Skeletal muscle satellite cell (primary cell): Measurements from ENCODE around the gene SLC6A18.

Experiments used
- H3K27me3 ChIP-seq: 2 replicates; pipeline ENCODE4 v1.7.0; 2013; ENCODE audit warnings: low read length; ENCODE audit not compliant: control insufficient read depth, insufficient read depth
- H3K36me3 ChIP-seq: 2 replicates; pipeline ENCODE4 v1.7.0; 2013; ENCODE audit warnings: mild to moderate bottlenecking, control low read depth, low read length; ENCODE audit not compliant: insufficient read depth
- H3K4me1 ChIP-seq: 2 replicates; pipeline ENCODE4 v1.7.0; 2013; ENCODE audit warnings: low read length; ENCODE audit not compliant: control insufficient read depth, insufficient read depth
- H3K4me2 ChIP-seq: 2 replicates; pipeline ENCODE4 v1.7.0; 2013; ENCODE audit warnings: mild to moderate bottlenecking, low read length
- H3K4me3 ChIP-seq: 2 replicates; pipeline ENCODE4 v1.7.0; 2013; ENCODE audit warnings: low read length
- H3K9ac ChIP-seq: 2 replicates; pipeline ENCODE4 v1.7.0; 2013; ENCODE audit warnings: mild to moderate bottlenecking, low read depth, low read length, moderate library complexity
- H3K9me3 ChIP-seq: replicated peaks from 2 replicates; pipeline ENCODE4 v1.7.0; 2013; ENCODE audit warnings: mild to moderate bottlenecking, control low read depth, low read length

The SLC6A18 gene

DNA sequence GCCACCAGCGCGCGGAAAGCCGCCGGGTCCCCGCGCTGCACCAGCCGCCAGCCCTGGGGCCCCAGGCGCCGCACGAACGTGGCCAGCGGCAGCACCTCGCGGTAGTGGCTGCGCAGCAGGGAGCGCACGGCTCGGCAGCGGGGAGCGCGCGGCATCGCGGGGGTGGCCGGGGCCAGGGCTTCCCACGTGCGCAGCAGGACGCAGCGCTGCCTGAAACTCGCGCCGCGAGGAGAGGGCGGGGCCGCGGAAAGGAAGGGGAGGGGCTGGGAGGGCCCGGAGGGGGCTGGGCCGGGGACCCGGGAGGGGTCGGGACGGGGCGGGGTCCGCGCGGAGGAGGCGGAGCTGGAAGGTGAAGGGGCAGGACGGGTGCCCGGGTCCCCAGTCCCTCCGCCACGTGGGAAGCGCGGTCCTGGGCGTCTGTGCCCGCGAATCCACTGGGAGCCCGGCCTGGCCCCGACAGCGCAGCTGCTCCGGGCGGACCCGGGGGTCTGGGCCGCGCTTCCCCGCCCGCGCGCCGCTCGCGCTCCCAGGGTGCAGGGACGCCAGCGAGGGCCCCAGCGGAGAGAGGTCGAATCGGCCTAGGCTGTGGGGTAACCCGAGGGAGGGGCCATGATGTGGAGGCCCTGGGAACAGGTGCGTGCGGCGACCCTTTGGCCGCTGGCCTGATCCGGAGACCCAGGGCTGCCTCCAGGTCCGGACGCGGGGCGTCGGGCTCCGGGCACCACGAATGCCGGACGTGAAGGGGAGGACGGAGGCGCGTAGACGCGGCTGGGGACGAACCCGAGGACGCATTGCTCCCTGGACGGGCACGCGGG lies 69.9 kb downstream of the SLC6A18 start, which contains the start of gene TERT:
TERT (minus strand) TSS at position 234 of the 815 bp plus-strand sequence; CDS start at position 155, 79 bp downstream.
- H3K9me3 ChIP-seq = no peaks in the 10 kb centered on the region
- H3K4me2 ChIP-seq = no peak within 1 kb of the TSS
- H3K27me3 ChIP-seq = peaks cover 26% of the 10 kb centered on the region
- H3K36me3 ChIP-seq = no peaks in the 10 kb centered on the region
- no peak within 1 kb of the TSS for H3K4me3 ChIP-seq
- H3K4me1 ChIP-seq = no peaks in the 10 kb centered on the region
- no peak within 1 kb of the TSS for H3K9ac ChIP-seq

DNA sequence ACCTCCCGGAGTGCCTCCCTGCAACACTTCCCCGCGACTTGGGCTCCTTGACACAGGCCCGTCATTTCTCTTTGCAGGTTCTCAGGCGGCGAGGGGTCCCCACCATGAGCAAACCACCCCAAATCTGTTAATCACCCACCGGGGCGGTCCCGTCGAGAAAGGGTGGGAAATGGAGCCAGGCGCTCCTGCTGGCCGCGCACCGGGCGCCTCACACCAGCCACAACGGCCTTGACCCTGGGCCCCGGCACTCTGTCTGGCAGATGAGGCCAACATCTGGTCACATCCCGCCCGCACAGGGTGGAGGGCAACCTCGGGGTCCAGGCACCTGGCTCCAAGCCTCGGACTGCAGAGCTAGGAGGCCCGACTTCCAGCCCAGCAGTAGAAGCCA lies 70.5 kb downstream of the SLC6A18 start:
- Histone ChIP-seq H3K9me3 (no peaks in the 10 kb centered on the region), H3K27me3 (peaks cover 26% of the 10 kb centered on the region), H3K36me3 (no peaks in the 10 kb centered on the region), H3K4me2 (no peak overlapping the region), H3K4me1 (no peaks in the 10 kb centered on the region), H3K4me3 (no peak overlapping the region), H3K9ac (no peak overlapping the region)
